GM19463 (cell line): ENCODE measurements around the gene SERPINB8.

ENCODE experiments used
- ATAC-seq: cut with Tn5 transposase; IDR thresholded peaks from one replicate; pipeline ENCODE4 v1.9.1; 2021; ENCODE audit warnings: mild to moderate bottlenecking, moderate library complexity; ENCODE audit not compliant: unreplicated experiment

SERPINB8 gene

DNA sequence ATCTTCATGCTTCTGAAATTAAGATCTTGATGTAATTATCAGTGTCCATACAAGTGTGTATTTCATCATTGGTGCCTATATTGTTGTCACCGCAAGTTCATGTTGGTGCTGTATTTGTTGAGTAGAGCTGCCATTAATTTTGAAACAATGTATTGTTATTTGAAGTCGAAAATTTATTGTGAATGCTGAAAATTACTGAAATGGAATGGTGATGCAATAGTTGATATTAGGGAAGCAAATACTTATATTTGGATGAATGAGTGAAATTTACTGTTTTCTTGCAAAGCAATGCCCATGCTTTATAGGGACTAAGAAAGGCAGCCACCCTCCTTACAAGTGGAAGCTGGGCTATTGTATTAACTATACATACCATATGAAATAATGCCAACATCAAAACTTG lies 41.6 kb downstream of the SERPINB8 start:
- ATAC-seq, result no peak

DNA sequence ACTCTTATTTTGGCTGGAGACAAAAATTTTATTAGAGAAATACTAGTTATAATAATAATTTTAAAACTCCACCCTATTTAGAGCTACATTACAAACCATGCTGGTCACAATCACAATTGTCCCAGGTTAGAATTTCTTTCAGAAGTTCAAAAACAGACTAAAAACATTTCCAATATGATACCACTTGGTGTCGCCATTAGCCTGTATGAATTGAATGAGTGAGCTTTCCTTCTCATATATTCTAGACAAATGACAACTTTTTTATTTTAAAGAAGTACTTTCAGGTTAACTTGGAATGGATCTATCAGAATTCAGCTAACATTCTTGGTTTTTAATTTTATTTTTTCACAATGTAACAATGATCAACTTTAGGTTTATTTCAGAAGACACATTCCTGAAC lies 48.0 kb downstream of the SERPINB8 start:
- ATAC-seq, result peak; percentile 51

- no peak for ATAC-seq
Measured at GRCh38 chr18:64019922-64020756, 50.3 kb downstream of the SERPINB8 start.

DNA sequence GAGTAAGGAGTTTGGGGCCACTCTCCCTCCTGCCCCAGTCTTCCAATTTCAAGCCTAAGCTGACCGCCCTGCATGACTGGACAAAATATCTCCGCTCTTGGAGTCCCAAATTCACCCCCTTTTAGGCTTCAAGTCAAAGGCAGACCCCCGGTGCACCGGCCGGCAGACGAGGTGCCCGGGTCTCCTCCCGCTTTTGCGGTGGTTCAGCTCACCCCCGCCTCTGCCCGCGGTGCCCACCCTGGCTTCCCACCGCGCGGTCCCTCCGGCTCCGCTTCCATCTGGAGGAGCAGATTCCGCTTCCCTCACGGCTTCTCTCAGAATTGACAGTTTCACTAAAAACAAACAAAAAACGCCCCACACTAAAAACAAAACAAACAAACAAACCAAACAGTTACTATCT lies 56.5 kb downstream of the SERPINB8 start:
- ATAC-seq, result no peak

- peak; percentile 72 for ATAC-seq
Measured at GRCh38 chr18:64027931-64028695, 58.2 kb downstream of the SERPINB8 start.

DNA sequence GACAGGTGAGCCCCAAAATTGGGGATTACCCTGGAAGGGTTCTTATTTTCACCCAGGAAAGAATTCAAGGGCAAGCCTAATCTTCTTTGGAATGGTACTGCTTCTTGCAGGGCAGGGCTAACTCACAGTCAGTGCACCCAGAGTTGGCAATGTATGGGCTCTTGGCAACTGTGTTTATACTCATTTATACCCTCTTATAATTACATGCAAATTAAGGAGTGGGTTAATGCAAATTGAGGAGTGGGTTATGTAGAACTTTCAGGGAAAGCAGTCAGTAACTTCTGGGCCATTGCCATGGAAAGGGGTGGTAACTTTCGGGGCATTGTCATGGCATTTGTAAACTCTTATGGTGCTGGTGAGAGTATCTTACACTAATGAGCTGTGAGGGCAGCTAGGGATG lies 59.2 kb downstream of the SERPINB8 start:
- no peak for ATAC-seq

DNA sequence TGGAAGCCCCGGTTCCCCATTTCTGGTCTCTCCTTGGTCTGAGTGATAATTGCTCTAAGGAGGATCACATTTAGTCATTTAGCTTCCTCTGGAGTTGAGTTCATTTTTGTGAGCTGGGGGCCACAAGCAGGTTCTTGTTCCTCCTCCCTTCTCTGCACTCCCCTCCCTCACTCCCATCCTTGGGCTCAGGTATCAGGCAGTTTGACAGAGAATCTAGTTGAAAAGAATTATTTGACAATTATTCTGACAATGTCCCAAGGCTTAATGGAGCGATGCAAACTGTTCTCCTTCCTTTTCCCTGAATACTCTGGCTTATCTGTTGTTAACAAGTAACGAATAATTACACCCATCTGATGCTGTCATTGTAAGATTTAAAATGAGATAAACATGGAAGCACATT lies 61.5 kb downstream of the SERPINB8 start:
- ATAC-seq, result no peak

DNA sequence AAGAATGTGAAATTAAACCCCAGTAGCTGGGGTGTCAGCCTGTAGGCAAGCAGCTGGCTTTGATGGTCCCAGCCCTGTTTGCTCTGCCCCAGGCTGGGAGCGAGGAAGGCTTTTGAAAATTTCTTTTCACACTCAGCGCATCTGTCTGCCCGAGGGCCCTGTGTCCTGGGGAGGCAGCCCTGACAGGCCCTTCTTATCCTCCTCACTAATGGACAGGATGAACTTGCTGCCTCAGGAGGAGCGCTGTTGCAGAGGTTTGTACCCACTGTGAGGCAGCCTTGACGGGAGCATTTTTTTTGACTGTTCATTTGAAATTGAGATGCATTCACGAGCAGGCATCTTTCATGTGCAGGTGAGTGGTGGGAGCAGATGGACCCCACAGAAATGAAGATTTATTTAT lies 62.4 kb downstream of the SERPINB8 start:
- no peak for ATAC-seq

DNA sequence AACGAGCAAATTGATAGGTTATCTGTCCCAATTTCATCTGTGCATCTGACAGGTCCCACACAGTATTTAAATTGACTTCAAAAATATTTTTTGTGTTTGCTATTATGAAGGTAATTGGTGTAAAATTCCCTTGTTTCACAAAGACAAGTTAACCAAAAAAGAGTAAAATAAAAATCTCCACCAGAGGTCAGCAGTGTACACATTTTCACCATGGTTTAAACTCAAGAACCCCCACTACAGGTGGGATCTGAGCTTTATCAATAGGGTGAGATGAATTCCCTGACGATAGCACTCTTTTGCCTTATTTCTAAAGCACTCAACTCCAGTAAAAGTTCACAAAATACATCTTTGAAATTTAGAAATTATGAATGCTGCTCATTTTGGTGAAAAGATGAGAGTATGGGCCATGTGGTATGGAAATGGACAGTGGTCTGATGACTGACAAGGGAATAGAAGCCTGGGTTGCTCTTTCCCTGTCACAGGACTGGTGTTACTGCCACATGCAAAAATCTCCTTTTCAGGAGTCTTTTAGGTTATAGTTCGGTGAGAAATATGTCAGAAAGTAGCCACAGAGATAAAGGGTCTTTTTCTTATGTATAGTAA lies 68.0 kb downstream of the SERPINB8 start:
- ATAC-seq, result peak; percentile 74
